DND-41 (cell line): ENCODE results near the gene GJD3.

Source experiments
- ATAC-seq: fragments of 200-7000 bp; cut with Tn5 transposase; 3 replicates; pipeline ENCODE4 v1.9.1; 2021; ENCODE audit warnings: low read depth; ENCODE audit not compliant: insufficient read depth
- DNase-seq: peaks from one replicate; pipeline ENCODE4 v3.0.0-alpha.2; 2020
- H2AFZ ChIP-seq: 2 replicates; pipeline ENCODE4 v1.6.0; 2012; ENCODE audit warnings: low read depth, low read length
- H3K27ac ChIP-seq: 2 replicates; pipeline ENCODE4 v1.5.1; 2012; ENCODE audit warnings: low read length, inconsistent platforms
- H3K27me3 ChIP-seq: fragments of 200-600 bp; sonication (generic); 2 replicates; pipeline ENCODE4 v1.6.0; 2012; ENCODE audit warnings: low read length, mild to moderate bottlenecking, inconsistent platforms; ENCODE audit not compliant: insufficient read depth, poor library complexity
- H3K36me3 ChIP-seq: 2 replicates; pipeline ENCODE4 v1.5.1; 2012; ENCODE audit warnings: low read length, inconsistent platforms; ENCODE audit not compliant: insufficient read depth
- H3K4me1 ChIP-seq: 2 replicates; pipeline ENCODE4 v1.5.1; 2012; ENCODE audit warnings: mild to moderate bottlenecking, low read length; ENCODE audit not compliant: insufficient read depth
- H3K4me2 ChIP-seq: 2 replicates; pipeline ENCODE4 v1.6.0; 2012; ENCODE audit warnings: mild to moderate bottlenecking, moderate library complexity, low read length, inconsistent platforms; ENCODE audit not compliant: insufficient read depth
- H3K4me3 ChIP-seq, 2 experiments: fragments of 200-600 bp in 1 of 2; shearing (Covaris generic) in 1 of 2; 2 replicates each; pipeline ENCODE4 v1.5.1; 2012 to 2016; ENCODE audit warnings: inconsistent platforms in 2 of 2, low read length in 2 of 2, mild to moderate bottlenecking in 2 of 2, low read depth in 1 of 2, moderate library complexity in 1 of 2
- H3K79me2 ChIP-seq: 2 replicates; pipeline ENCODE4 v1.6.0; 2012; ENCODE audit warnings: low read length, inconsistent platforms; ENCODE audit not compliant: insufficient read depth
- H3K9ac ChIP-seq: 2 replicates; pipeline ENCODE4 v1.6.0; 2012; ENCODE audit warnings: low read depth, mild to moderate bottlenecking, inconsistent platforms, low read length, moderate library complexity
- H3K9me3 ChIP-seq: 2 replicates; pipeline ENCODE4 v1.5.1; 2012; ENCODE audit warnings: low read length, moderate library complexity, mild to moderate bottlenecking, inconsistent platforms; ENCODE audit not compliant: insufficient read depth, severe bottlenecking
- H4K20me1 ChIP-seq: 2 replicates; pipeline ENCODE4 v1.6.0; 2012; ENCODE audit warnings: low read length; ENCODE audit not compliant: insufficient read depth
- EZH2 ChIP-seq: IDR thresholded peaks from 3 replicates; pipeline ENCODE4 v1.6.1; 2012; ENCODE audit warnings: borderline replicate concordance, low read depth, mild to moderate bottlenecking, moderate library complexity, low read length, inconsistent platforms; ENCODE audit not compliant: severe bottlenecking
- TF ChIP-seq, protein P1 (sequence below): IDR thresholded peaks from 2 replicates; pipeline ENCODE4 v1.5.1; 2012; ENCODE audit warnings: borderline replicate concordance, low read length, moderate library complexity, mild to moderate bottlenecking; ENCODE audit not compliant: poor library complexity, severe bottlenecking; ENCODE audit errors: extremely low read depth

The GJD3 gene

DNA sequence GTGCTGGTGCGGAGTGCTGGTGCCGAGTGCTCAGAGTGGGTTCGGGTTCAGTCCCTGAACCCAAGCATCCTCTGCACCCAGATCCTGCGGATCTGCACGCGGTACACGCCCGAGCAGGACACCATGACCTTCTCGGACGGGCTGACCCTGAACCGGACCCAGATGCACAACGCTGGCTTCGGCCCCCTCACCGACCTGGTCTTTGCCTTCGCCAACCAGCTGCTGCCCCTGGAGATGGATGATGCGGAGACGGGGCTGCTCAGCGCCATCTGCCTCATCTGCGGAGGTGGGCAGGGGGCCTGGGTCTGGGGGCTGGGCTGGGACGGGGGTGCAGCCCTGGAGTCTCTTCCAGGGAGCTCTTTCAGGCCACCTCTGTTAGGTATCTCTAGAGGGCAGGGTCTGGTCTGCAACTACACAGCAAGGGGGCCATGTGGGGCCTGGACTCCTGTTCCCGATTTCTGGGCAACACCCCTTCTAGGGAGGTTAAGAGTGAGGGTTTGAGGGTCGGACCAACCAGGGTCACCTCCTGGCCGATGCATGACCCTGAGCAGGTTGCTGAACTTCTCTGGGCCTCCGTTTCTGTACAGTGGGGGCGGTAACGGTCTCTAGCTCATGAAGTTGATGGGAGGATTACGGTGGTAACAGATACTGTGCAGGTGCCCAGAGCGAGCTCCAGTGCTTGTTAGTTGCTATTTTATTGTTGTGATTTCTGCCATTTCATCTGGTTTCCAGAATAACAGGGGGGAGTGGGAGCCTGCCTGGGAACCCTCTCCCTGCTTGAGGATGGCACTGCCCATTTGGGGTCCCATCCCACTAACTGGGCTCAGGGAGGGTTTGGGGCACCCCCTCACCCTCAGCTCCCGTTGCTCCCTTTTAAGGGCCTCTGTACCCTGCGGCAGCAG lies 10.1 kb downstream of the GJD3 start:
- H4K20me1 ChIP-seq: no peaks in the 10 kb centered on the region
- no peak overlapping the region for H3K27ac ChIP-seq
- H3K4me3 ChIP-seq: no peak overlapping the region
- no peaks in the 10 kb centered on the region for H3K27me3 ChIP-seq
- no peak for ATAC-seq
- no peak overlapping the region for H3K4me2 ChIP-seq
- no peak overlapping the region for H2AFZ ChIP-seq
- peaks cover 11% of the 10 kb centered on the region for H3K36me3 ChIP-seq
- peaks cover 5% of the 10 kb centered on the region for H3K4me1 ChIP-seq
- H3K9ac ChIP-seq: no peak overlapping the region
- H3K9me3 ChIP-seq: no peaks in the 10 kb centered on the region
- no peaks in the 10 kb centered on the region for H3K79me2 ChIP-seq
- TF ChIP-seq EZH2: no peak
- TF ChIP-seq, protein P1, sequence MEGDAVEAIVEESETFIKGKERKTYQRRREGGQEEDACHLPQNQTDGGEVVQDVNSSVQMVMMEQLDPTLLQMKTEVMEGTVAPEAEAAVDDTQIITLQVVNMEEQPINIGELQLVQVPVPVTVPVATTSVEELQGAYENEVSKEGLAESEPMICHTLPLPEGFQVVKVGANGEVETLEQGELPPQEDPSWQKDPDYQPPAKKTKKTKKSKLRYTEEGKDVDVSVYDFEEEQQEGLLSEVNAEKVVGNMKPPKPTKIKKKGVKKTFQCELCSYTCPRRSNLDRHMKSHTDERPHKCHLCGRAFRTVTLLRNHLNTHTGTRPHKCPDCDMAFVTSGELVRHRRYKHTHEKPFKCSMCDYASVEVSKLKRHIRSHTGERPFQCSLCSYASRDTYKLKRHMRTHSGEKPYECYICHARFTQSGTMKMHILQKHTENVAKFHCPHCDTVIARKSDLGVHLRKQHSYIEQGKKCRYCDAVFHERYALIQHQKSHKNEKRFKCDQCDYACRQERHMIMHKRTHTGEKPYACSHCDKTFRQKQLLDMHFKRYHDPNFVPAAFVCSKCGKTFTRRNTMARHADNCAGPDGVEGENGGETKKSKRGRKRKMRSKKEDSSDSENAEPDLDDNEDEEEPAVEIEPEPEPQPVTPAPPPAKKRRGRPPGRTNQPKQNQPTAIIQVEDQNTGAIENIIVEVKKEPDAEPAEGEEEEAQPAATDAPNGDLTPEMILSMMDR: no peak
- no peak for DNase-seq

DNA sequence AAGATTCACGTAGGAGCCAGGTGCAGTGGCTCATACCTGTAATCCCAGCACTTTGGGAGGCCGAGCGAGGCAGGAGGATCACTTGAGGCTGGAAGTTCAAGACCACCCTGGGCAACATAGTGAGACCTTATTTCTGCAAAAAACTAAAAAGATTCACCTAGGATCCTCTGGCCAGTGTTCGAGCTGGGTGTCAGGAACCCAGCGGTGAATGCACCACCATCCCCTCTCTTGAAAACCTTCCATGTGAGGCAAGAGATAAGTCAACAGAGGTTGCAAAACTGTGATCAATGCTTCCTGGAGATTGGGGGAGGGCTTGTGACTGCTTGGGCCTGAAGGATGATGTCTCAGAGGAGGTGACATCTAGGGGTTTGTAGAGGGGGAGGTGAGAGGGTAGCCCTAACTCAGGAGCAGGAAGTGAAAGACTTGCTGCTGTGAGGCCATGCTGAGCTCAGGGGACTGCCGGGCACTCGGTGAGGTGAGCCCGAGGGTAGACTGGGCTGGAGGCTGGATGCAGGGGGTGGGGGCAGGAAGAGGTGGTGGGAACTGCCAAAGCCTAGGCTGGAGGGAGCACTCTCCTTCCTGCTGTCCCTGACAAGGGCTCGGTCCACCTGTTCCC lies 11.7 kb downstream of the GJD3 start:
- ATAC-seq: no peak
- H3K36me3 ChIP-seq: peaks cover 11% of the 10 kb centered on the region
- no peak for TF ChIP-seq EZH2
- TF ChIP-seq, protein P1: no peak
- H3K27me3 ChIP-seq: no peaks in the 10 kb centered on the region
- H3K4me1 ChIP-seq: no peaks in the 10 kb centered on the region
- no peak overlapping the region for H3K4me3 ChIP-seq
- H4K20me1 ChIP-seq: no peaks in the 10 kb centered on the region
- H3K9ac ChIP-seq: no peak overlapping the region
- no peak overlapping the region for H2AFZ ChIP-seq
- no peak overlapping the region for H3K4me2 ChIP-seq
- H3K9me3 ChIP-seq: no peaks in the 10 kb centered on the region
- H3K27ac ChIP-seq: no peak overlapping the region
- no peak for DNase-seq
- H3K79me2 ChIP-seq: no peaks in the 10 kb centered on the region

DNA sequence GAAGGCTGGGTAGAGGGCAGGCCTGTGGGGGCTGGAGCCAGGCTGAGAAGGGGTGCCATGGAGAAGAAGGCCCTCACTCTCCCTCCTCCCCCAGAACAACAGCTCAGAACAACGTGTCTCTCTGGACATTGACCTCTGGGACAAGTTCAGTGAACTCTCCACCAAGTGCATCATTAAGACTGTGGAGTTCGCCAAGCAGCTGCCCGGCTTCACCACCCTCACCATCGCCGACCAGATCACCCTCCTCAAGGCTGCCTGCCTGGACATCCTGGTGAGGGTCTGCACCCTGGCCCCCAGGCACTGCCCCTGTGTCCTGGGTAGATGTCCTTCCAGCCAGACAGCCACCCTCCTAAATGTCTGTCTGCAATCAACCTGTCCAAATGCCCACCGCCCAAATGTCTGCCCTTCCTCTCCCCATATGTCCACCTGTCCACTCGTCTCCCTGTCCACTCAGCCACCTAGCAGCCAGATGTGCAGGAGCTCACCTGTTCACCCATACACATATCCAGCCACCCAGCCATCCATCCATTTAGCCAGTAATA lies 12.2 kb downstream of the GJD3 start:
- Histone ChIP-seq H3K27ac (no peak overlapping the region), H3K9ac (no peak overlapping the region), H3K27me3 (no peaks in the 10 kb centered on the region), H3K79me2 (no peaks in the 10 kb centered on the region), H4K20me1 (no peaks in the 10 kb centered on the region), H2AFZ (no peak overlapping the region), H3K9me3 (no peaks in the 10 kb centered on the region), H3K36me3 (peaks cover 11% of the 10 kb centered on the region), H3K4me2 (no peak overlapping the region), H3K4me1 (no peaks in the 10 kb centered on the region), H3K4me3 (no peak overlapping the region)
- TF ChIP-seq, protein P1: no peak
- no peak for TF ChIP-seq EZH2
- ATAC-seq (no peak), DNase-seq (no peak)
